HUES48 (cell line): ENCODE measurements around the gene EIF1AD.

Experiments
- H3K27ac ChIP-seq: one replicate; pipeline ENCODE4 v1.7.0; 2013; ENCODE audit warnings: low read depth, low read length, inconsistent platforms
- H3K27me3 ChIP-seq: 2 replicates; pipeline ENCODE4 v1.6.1; 2013; ENCODE audit warnings: mild to moderate bottlenecking, low read length; ENCODE audit not compliant: control insufficient read depth, insufficient read depth
- H3K36me3 ChIP-seq: 2 replicates; pipeline ENCODE4 v1.6.1; 2013; ENCODE audit warnings: low read length; ENCODE audit not compliant: control insufficient read depth, insufficient read depth
- H3K4me1 ChIP-seq: 2 replicates; pipeline ENCODE4 v1.6.1; 2013; ENCODE audit warnings: mild to moderate bottlenecking, low read length; ENCODE audit not compliant: control insufficient read depth, insufficient read depth
- H3K4me3 ChIP-seq: 2 replicates; pipeline ENCODE4 v1.5.1; 2013; ENCODE audit warnings: mild to moderate bottlenecking, low read depth, low read length
- H3K9ac ChIP-seq: 2 replicates; pipeline ENCODE4 v1.6.1; 2013; ENCODE audit warnings: mild to moderate bottlenecking, low read depth, low read length, moderate library complexity
- H3K9me3 ChIP-seq: 2 replicates; pipeline ENCODE4 v1.6.1; 2013; ENCODE audit warnings: low read length; ENCODE audit not compliant: control insufficient read depth, insufficient read depth

EIF1AD gene

DNA sequence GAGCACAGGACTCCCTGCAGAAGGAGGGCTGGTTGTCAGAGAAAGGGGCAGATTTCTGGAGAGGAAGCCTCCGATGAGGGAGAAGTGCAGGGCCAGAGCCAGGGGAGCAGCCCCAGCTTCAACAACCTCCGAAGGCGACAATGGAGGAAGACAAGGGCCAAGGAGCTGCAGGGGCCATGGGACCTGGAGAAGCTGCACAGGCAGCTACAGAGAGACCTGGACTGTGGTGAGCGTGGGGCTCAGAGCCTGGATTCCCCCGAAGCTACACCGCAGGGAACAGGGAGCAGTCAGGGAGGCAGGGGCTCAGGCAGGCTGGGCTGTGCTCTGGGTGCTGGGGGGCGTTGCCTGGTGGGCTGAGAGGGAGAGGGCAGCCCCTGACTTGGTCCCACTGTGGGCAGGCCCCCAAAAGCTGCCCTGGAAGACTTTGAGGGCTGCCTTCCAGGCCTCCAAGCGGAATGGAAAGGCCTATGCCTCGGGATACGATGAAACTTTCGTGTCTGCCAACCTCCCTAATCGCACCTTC, 54.3 kb downstream of the EIF1AD start:
- no peaks in the 10 kb centered on the region for H3K9me3 ChIP-seq

DNA sequence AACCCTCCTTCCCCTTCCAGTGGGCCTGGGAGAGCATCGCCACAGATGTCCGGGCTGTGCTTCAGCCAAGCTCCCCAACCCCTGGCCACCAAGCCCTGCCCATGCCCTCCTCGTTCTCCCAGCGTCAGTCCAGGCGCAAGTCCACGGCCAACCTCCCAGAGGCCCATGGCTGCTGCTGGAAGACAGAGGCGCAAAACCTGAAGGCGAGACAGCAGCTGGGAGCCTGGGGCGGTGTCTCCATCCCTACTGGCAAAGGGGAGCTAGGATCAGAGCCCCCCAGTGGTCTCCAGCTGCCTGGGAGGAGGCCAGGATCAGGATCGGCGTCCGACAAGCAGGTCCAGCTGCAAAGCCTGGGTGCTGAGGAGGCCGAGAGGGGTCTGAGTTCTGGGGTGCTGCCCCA, 54.8 kb downstream of the EIF1AD start:
- no peaks in the 10 kb centered on the region for H3K36me3 ChIP-seq
- no peak overlapping the region for H3K9ac ChIP-seq
- no peak overlapping the region for H3K4me3 ChIP-seq
- no peak overlapping the region for H3K27ac ChIP-seq
- H3K4me1 ChIP-seq = peaks cover 16% of the 10 kb centered on the region
- no peaks in the 10 kb centered on the region for H3K27me3 ChIP-seq
- H3K9me3 ChIP-seq = no peaks in the 10 kb centered on the region

More for the DNA sequence above, 54.3 kb downstream of the EIF1AD start:
- Histone ChIP-seq H3K27ac (no peak overlapping the region), H3K36me3 (no peaks in the 10 kb centered on the region), H3K27me3 (no peaks in the 10 kb centered on the region), H3K9ac (no peak overlapping the region), H3K4me1 (peaks cover 16% of the 10 kb centered on the region), H3K4me3 (no peak overlapping the region)

- Histone ChIP-seq H3K9me3 (no peaks in the 10 kb centered on the region), H3K27ac (no peak overlapping the region), H3K27me3 (no peaks in the 10 kb centered on the region), H3K9ac (no peak overlapping the region), H3K4me1 (peaks cover 17% of the 10 kb centered on the region), H3K36me3 (no peaks in the 10 kb centered on the region), H3K4me3 (no peak overlapping the region)
Measured at GRCh38 chr11:65946655-65947054, 55.3 kb downstream of the EIF1AD start.
